GM18867 (cell line): ENCODE data around the gene ITGAE.

ENCODE experiments used
- ATAC-seq: cut with Tn5 transposase; IDR thresholded peaks from one replicate; pipeline ENCODE4 v1.9.1; 2021; ENCODE audit warnings: mild to moderate bottlenecking, moderate library complexity; ENCODE audit not compliant: unreplicated experiment

Gene ITGAE

GRCh38 chr17:3817851-3818605 is 17.0 kb upstream of the ITGAE start:
- ATAC-seq, result no peak

GRCh38 chr17:3815925-3816324 is 14.9 kb upstream of the ITGAE start:
- ATAC-seq, result no peak

- no peak for ATAC-seq
Observed at GRCh38 chr17:3815122-3815521, 14.1 kb upstream of the ITGAE start.

DNA sequence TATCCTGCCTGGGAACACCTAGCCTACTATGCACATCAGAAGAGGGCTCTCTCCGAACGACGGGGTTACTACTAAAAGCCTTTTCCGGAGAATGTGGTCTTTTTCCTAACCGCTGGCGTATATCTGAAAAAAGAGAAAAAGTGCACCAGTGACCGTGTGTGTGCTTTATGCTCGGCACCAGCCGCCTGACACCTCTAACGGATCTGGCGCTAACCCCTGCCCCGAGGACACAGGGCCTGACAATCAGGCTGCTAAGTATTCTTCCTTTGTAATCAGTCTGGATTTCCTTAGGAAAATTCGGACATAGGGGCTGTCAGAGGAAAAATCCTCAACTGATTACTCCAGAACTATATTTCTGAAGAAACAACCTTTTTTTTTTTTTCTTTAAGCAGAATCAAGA is 13.4 kb upstream of the ITGAE start:
- ATAC-seq, result no peak

DNA sequence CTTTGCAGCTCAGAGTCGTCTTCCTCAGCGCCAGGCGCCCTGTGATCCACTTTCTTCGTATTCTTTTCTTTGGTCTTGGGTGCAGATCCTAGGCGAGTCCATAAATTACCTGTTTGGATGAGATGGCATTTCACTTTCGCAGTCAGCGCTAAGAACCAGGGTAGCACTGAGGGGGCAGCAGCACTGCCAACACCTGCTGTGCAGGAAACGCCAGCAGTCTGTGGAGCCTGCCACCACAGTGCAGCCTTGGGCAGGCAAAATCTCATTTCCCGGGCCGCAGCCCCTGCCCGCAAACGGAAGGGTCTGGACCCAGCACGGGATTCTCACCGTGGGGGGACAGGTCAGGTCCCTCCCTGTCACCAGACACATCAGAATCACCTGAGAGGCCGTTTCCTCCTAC is 12.2 kb upstream of the ITGAE start:
- ATAC-seq, result no peak

DNA sequence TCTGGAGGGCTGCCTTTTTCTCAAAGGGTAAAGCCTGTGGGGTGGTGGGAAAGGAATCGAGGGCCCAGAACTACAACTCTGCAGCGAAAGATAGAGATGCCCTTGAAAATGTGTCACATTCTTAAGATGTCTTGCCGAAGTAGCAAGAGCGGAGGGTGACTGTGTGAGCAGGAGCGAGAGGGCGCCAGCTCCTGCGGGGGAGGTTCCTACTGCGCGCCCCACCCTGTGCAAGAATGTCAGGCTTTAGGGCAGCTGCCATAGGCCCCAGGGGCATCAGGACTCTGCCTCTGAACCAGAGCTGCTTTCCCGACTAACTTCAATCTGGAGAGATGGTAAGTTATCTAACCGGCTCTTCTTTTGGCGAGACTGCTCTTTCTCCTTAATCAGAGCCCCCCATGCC is 11.8 kb upstream of the ITGAE start:
- no peak for ATAC-seq

DNA sequence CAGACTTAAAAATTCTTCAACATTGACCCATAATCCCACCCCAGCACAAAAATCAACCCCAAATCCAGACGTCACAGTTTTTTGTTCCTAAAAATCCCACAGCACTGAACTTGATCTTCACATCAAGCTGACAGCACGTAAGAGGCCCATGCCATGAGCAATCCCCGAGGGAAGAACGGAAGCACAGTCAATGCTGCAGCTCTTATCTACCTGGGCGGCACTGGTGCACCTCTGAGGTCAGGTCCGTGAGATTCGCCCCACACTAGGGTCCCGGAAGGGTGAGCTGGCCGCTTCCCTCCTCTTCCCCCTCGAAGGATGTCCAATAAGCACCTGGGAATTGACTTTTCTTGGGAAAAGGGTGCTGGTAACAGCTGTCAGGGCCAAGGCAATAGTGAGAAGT is 11.3 kb upstream of the ITGAE start:
- ATAC-seq, result no peak

DNA sequence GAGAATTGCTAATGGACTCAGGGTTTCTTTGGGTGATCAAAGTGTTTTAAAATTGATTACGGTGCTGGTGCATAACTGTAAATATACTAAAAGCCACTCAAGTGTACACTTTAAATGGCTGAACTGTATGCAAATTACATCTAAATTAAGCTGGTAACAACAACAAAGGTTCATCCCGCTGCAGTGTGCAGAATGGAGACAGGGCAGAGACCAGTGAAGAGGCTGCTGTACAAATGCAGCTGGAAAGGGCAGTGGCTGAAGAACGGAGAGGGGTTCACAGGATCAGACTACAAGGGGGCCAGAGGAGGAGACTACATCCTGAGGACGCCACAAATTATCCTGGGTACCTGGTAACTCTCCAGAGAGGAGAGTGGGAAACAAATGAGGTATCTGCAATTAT is 9.0 kb upstream of the ITGAE start:
- ATAC-seq, result no peak

- ATAC-seq, result no peak
Observed at GRCh38 chr17:3809135-3809534, 8.1 kb upstream of the ITGAE start.

- no peak for ATAC-seq
Observed at GRCh38 chr17:3808701-3809100, 7.7 kb upstream of the ITGAE start.

DNA sequence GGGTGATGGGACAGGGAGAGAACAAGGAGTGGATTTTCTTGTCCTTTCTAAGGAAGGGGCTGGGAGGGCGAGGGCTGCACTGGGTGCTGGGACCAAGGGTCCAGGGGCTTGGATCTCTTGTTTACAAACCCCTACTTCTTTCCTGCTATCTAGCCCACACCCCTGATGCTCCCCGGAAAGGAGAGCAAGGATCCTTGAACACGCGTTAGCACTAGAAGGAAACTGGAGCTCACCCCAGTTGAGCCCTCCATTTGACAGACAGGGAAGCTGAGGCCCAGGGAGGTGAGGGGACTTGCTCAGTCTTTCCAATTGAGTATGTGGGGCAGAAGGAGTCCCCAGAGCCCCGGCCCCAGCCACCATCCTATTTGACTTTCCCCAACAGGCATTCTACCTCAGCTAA is 4.6 kb upstream of the ITGAE start:
- ATAC-seq, result no peak

DNA sequence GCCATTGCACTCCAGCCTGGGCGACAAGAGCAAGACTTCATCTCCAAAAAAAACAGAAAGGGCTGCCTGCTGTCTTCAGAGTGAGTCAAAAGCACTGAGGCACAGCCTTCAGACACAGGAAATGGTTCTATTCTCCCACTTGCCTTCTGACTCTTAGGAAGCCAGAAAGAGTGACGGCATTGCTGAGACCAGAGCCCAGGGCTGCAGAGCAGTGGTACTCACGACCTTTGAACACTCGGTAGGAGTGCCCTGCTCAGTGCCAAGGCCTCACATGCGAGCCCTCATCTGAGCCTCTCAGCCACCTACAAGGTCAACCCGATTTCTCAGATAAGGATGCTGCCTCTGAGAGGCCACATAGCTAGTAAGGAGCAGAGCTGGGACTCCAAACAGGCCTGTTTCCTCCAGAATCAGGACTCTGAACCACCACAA is 3.5 kb upstream of the ITGAE start:
- peak; percentile 62 for ATAC-seq

DNA sequence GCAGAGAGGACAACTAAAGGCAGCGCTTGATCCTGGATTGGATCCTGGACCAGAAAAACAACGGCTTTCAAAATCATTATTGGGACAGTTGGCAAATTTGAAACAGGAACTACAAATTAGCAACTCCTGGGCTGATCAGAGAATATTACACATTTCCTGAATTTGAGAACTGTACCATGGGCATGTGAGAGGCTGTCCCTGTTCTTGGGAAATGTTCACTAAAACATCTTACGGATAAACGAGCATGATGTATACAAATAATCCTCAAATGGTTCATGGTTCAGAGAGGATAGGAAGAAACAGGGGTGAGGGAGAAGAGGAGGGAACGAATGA is 2.3 kb upstream of the ITGAE start:
- no peak for ATAC-seq

- ATAC-seq, result no peak
Observed at GRCh38 chr17:3802461-3803307, 1.7 kb upstream of the ITGAE start.

DNA sequence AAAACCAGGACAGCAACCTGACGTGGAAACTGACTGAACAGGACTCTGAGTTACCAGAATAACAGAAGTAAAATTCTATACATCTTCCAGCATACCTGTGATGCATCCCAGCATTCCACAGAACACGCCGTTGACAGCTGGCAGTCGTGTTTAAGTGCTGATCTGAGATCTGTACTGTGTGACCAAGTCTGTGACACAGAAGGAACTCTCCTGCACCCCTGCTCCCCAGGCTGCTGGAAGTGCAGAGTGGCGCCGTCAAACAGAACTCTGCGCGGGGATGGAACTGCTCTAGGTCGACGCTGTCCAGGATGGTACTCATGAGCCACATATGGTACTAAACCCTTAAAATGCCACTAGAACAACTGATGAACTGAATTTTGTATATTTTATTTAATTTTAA is 804 bp upstream of the ITGAE start:
- ATAC-seq, result no peak

DNA sequence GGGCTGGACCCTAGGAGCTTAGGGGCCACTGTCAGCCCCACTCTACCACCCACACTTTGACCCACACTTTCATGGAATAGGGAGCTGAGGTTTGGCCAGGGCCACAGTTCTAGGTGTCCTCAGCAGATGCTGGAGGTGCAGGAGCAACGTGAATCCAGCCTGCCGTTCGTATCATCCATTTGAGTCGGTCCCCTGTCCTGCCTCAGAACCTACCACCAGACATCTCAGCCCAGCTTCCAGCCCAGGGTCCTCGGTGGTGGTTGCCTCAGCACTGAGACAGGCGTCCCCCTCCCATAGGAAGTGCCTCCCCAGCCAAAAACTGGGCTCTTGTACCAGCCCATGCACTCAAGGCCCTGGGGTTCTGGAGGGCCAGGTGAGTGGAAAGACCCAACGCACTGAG is 359 bp upstream of the ITGAE start:
- ATAC-seq, result no peak

DNA sequence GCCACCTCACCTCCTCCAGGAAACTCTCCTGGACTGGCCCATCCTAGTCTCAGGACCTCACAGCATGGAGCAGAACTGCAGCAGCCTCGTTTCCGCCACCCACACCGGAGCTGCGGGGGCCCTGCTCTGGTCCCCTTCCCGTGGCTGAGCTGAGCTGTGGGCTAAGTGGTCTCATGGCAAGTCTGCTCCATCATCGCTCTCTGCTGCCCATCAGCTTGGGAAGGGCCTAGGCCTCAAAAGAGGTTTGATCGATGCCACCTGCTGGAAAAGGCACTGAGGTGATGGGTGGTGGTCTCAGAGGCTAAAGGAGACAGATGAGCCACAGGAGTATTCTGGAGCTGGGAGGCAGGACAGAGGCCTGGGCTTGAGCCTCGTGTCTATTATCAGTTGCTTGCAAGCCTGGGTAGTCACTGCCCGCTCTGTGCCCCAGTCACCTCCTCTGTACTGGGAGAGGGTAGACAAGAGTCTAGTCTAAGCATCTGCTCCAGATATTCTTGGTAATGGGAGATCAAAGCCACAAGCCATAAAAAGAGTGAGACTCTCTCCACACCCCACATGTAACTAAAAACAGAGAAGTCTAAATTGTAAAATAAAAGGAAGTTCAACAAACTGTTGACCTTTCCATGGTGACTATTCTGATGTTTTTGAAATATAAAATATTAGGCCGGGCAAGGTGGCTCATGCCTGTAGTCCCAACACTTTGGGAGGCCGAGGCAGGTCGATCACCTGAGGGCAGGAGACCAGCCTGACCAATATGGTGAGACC is 1.6 kb downstream of the ITGAE start:
- ATAC-seq, result no peak

GRCh38 chr17:3798273-3799180 is 2.5 kb downstream of the ITGAE start:
- ATAC-seq, result no peak

DNA sequence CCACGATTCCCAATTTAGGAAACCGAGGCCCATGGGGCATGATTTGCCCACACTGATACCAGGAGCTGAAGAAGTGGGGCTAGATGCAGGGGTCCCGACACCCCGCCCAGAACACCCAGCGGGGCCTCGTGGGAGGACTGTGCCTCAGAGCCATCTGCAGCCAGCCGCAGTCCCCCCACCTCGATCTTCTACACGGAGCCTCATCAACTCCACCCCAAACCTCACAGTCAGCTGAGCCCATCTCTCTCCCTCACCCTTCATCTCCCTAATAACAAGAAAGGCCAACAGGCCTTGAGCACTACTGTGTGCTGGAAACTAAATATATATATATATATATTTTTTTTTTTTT is 4.2 kb downstream of the ITGAE start:
- ATAC-seq, result peak; percentile 43

DNA sequence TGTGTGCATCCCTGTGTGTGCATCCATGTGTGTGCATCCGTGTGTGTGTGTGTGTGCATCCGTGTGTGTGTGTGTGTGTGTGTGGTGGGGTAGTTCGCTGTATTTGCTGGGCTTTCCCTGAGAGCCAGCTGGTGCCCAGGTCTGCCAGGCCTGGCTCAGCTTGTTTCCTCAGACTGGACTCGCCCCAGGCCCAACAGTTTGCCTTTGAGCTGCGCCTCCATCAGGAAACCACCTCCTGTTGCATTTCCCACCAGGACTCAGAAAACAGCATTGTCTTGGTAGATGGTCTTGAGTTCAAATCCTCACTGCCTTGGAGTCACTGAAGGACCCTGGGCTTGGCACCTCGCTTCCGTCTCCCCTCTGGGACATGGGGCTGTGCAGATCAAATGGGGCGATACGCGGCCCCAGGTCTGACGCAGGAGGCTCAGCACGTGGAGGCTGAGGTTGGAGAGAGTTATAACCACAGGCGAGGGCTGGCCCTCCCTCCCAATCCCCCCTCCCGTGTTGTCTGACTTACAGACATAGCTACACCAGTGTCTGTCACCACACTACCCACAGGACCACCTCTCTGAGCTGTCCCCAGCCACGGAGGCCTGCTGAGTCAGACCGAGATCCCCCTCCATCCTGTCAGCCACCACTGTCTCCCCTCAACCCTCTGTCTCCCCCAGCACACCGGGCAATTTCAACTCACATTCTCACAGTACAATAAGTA is 4.7 kb downstream of the ITGAE start:
- ATAC-seq, result peak; percentile 71
